Mesothelial cell of epicardium (in vitro differentiated cells): ENCODE measurements around the gene TGFB2. TPM values are rescaled to one million over a fixed set of nuclear protein-coding genes. Genes with fewer than 3 reads are reported as not detected.

Experiments used
- DNase-seq, 2 experiments: peaks; one replicate each; pipeline ENCODE4 v3.0.0; 2021; ENCODE audit warnings: low spot score in 2 of 2; ENCODE audit not compliant: unreplicated experiment in 2 of 2
- H3K27ac Mint-ChIP-seq: 2 replicates; pipeline ENCODE4 v1.8.0; 2021; ENCODE audit warnings: mixed read lengths
- H3K27me3 Mint-ChIP-seq: 2 replicates; pipeline ENCODE4 v1.8.0; 2021; ENCODE audit warnings: low read depth, mixed read lengths
- H3K36me3 Mint-ChIP-seq: 2 replicates; pipeline ENCODE4 v1.8.0; 2021; ENCODE audit warnings: mixed read lengths
- H3K4me1 Mint-ChIP-seq: 2 replicates; pipeline ENCODE4 v1.8.0; 2021; ENCODE audit warnings: mixed read lengths
- H3K4me3 Mint-ChIP-seq: 2 replicates; pipeline ENCODE4 v1.8.0; 2021; ENCODE audit warnings: mild to moderate bottlenecking, moderate library complexity, mixed read lengths
- H3K9me3 Mint-ChIP-seq: 2 replicates; pipeline ENCODE4 v1.8.0; 2021; ENCODE audit warnings: mixed read lengths
- CTCF ChIP-seq: fragments of 200-600 bp; sonication (generic); IDR thresholded peaks from one replicate; pipeline ENCODE4 v1.5.0; 2021; ENCODE audit warnings: antibody characterized with exemption; ENCODE audit not compliant: unreplicated experiment
- total RNA-seq: library from RNA; stranded (reverse); gene quantifications from 3 replicates; pipeline ENCODE4 v1.2.1, GENCODE V29; 2021

TGFB2 gene
- total RNA-seq, 1 donor from 2014 or later, result 50.6 TPM

- no peak for TF ChIP-seq CTCF
- H3K4me3 Mint-ChIP-seq, result no peak overlapping the region
- H3K4me1 Mint-ChIP-seq, result peaks cover 10% of the 10 kb centered on the region
- H3K27me3 Mint-ChIP-seq, result no peaks in the 10 kb centered on the region
- peaks cover 3% of the 10 kb centered on the region for H3K9me3 Mint-ChIP-seq
- DNase-seq, result no peak
- no peak overlapping the region for H3K27ac Mint-ChIP-seq
- peaks cover 16% of the 10 kb centered on the region for H3K36me3 Mint-ChIP-seq
These were observed 57.6 kb downstream of the TGFB2 start for GRCh38 chr1:218402786-218403120.

- H3K27ac Mint-ChIP-seq, result no peak overlapping the region
- peaks cover 3% of the 10 kb centered on the region for H3K9me3 Mint-ChIP-seq
- DNase-seq, result no peak
- no peaks in the 10 kb centered on the region for H3K27me3 Mint-ChIP-seq
- peaks cover 7% of the 10 kb centered on the region for H3K4me1 Mint-ChIP-seq
- TF ChIP-seq CTCF, result no peak
- no peak overlapping the region for H3K4me3 Mint-ChIP-seq
- peaks cover 16% of the 10 kb centered on the region for H3K36me3 Mint-ChIP-seq
These were observed 58.2 kb downstream of the TGFB2 start for GRCh38 chr1:218403300-218403699.

- TF ChIP-seq CTCF, result no peak
- DNase-seq, result no peak
- Mint-ChIP-seq H3K9me3 (no peaks in the 10 kb centered on the region), H3K27ac (no peak overlapping the region), H3K4me3 (no peak overlapping the region), H3K27me3 (no peaks in the 10 kb centered on the region), H3K4me1 (no peaks in the 10 kb centered on the region), H3K36me3 (peaks cover 22% of the 10 kb centered on the region)
These were observed 62.5 kb downstream of the TGFB2 start for GRCh38 chr1:218407630-218408029.

- H3K27me3 Mint-ChIP-seq, result no peaks in the 10 kb centered on the region
- no peaks in the 10 kb centered on the region for H3K9me3 Mint-ChIP-seq
- no peak for TF ChIP-seq CTCF
- no peak for DNase-seq
- H3K36me3 Mint-ChIP-seq, result peaks cover 22% of the 10 kb centered on the region
- H3K4me1 Mint-ChIP-seq, result no peaks in the 10 kb centered on the region
- no peak overlapping the region for H3K4me3 Mint-ChIP-seq
- H3K27ac Mint-ChIP-seq, result no peak overlapping the region
These were observed 63.0 kb downstream of the TGFB2 start for GRCh38 chr1:218408135-218408534.

- no peak for TF ChIP-seq CTCF
These were observed 63.8 kb downstream of the TGFB2 start for GRCh38 chr1:218408942-218409341.

GRCh38 chr1:218409946-218410510 lies 64.9 kb downstream of the TGFB2 start:
- no peak for DNase-seq
- peaks cover 19% of the 10 kb centered on the region for H3K36me3 Mint-ChIP-seq
- H3K27me3 Mint-ChIP-seq, result no peaks in the 10 kb centered on the region
- no peaks in the 10 kb centered on the region for H3K9me3 Mint-ChIP-seq
- H3K4me3 Mint-ChIP-seq, result no peak overlapping the region
- no peak for TF ChIP-seq CTCF
- H3K27ac Mint-ChIP-seq, result no peak overlapping the region
- no peaks in the 10 kb centered on the region for H3K4me1 Mint-ChIP-seq

More at GRCh38 chr1:218408942-218409341, 63.8 kb downstream of the TGFB2 start:
- H3K36me3 Mint-ChIP-seq, result peaks cover 20% of the 10 kb centered on the region
- H3K9me3 Mint-ChIP-seq, result no peaks in the 10 kb centered on the region
- no peak overlapping the region for H3K4me3 Mint-ChIP-seq
- DNase-seq, result no peak
- no peak overlapping the region for H3K27ac Mint-ChIP-seq
- H3K27me3 Mint-ChIP-seq, result no peaks in the 10 kb centered on the region
- no peaks in the 10 kb centered on the region for H3K4me1 Mint-ChIP-seq
